ENCODE measurements around the gene TMEM30B. TPM values are rescaled to one million over a fixed set of nuclear protein-coding genes. Genes with fewer than 3 reads are reported as not detected.
A peak's percentile ranks its signal among the peaks of the same experiment; 100 is the strongest.

Gene TMEM30B
- not detected in 2 replicates for total RNA-seq (2013; cell fraction: nucleolus; rRNA removed)
- total RNA-seq (2014; rRNA removed) (not detected in 2 replicates), total RNA-seq (2014; rRNA removed; fragmentation: Illumina TruSeq; extraction: Trizol) (not detected in 2 replicates), total RNA-seq (2021) (0.10 and 0.27 TPM in 2 replicates), polyA plus RNA-seq (2011; rRNA removed) (not detected in 2 replicates), polyA plus RNA-seq (2014; fragmentation: Illumina TruSeq; extraction: Trizol) (not detected in 2 replicates), polyA plus RNA-seq (2014; fragmentation: Nextera tagmentation; extraction: Ambion mirVana) (not detected), polyA plus RNA-seq (2014; rRNA removed) (not detected in 2 replicates), polyA plus RNA-seq (2016; fragmentation: Nextera tagmentation; extraction: Ambion mirVana) (not detected), polyA minus RNA-seq (2011; rRNA and poly(A)+ RNA removed) (not detected in 2 replicates), Bru-seq, nascent RNA (percentile 17 among the genes with signal in this experiment), BruChase-seq, experiment 1, labeled RNA remaining after a 6-hour chase (percentile 19 among the genes with signal in this experiment), BruChase-seq, experiment 2, labeled RNA remaining after a 2-hour chase (percentile 22 among the genes with signal in this experiment)
- polyA plus RNA-seq (2011; ENCODE audit: low read depth): not detected
- polyA plus RNA-seq (2011; cell fraction: cytosol; rRNA removed): not detected in 2 replicates
- polyA plus RNA-seq (2011; cell fraction: nucleus; rRNA removed): not detected in 2 replicates
- polyA plus RNA-seq (2012): not detected in 2 replicates
- polyA minus RNA-seq (2011; cell fraction: cytosol; rRNA and poly(A)+ RNA removed): not detected in 2 replicates
- polyA minus RNA-seq (2011; cell fraction: nucleus; rRNA and poly(A)+ RNA removed): not detected in 2 replicates
- long read RNA-seq, experiment 1: 0 reads
- long read RNA-seq, experiment 2: 0 reads

- DNase-seq (ENCODE audit: low read depth, low spot score): no peak
- Histone ChIP-seq H3K4me3 (peak within 1 kb of the TSS; percentile 50; the same call in 1 of the 2 replicates), H2AFZ (ENCODE audit: control insufficient read depth, low read depth, low read length) (peak within 1 kb of the TSS; percentile 60; the same call in 1 of the 2 replicates), H3K79me2 (ENCODE audit: control insufficient read depth, insufficient read depth, low read length) (no peaks in the 10 kb centered on the region), H3K36me3 (ENCODE audit: control insufficient read depth in 2 of 2, insufficient read depth in 2 of 2, low read length in 1 of 2) (no peaks in the 10 kb centered on the region), H3K27ac (ENCODE audit: control insufficient read depth, insufficient read depth) (no peak within 1 kb of the TSS), H3K4me2 (ENCODE audit: control insufficient read depth, insufficient read depth) (peak within 1 kb of the TSS; percentile 79), H3K9ac (ENCODE audit: control insufficient read depth, insufficient read depth, low read length) (no peak within 1 kb of the TSS), H3K4me1 (ENCODE audit: control insufficient read depth, insufficient read depth, low read length) (no peaks in the 10 kb centered on the region), H3K9me3 (replicated peaks; ENCODE audit: control insufficient read depth, insufficient read depth, low read length) (no peaks in the 10 kb centered on the region; the same call in 2 of the 3 replicates), H3K27me3 (replicated peaks in 1 of 2; ENCODE audit: control insufficient read depth in 2 of 2, insufficient read depth in 2 of 2, low read length in 1 of 2) (peaks cover 2 to 20% of the 10 kb centered on the region in 2 experiments), H4K20me1 (ENCODE audit: control insufficient read depth, insufficient read depth) (no peaks in the 10 kb centered on the region)
- in situ Hi-C loops (cut with MboI): no loop called here
- no TSS peak for BruUV-seq (replicated peaks)
- intact Hi-C loops (cut with micrococcal nuclease; ENCODE audit: unreplicated experiment): loop anchor here (10.0 kb wide), 1 partner anchor 843 kb away; no protein-coding TSS in a partner anchor
- ChIA-PET RAD21 (ENCODE audit: unreplicated experiment) (interaction anchor here (0.6 to 0.7 kb wide), 2 partner anchors 10 to 279 kb away, joined by 3 read pairs; no protein-coding TSS in a partner anchor), POLR2A (interaction anchor here (0.6 to 0.7 kb wide), 4 partner anchors 18 to 840 kb away, joined by 3 to 5 read pairs (median 4); no protein-coding TSS in a partner anchor), SMC1A (ENCODE audit: uncharacterized antibody, unreplicated experiment) (interaction anchor here (0.7 to 2.0 kb wide), 3 partner anchors 12 to 465 kb away, joined by 3 to 5 read pairs (median 4); no protein-coding TSS in a partner anchor), CTCF (interaction anchor here (2.4 to 5.9 kb wide), 4 partner anchors 12 to 657 kb away, joined by 7 to 83 read pairs (median 8); no protein-coding TSS in a partner anchor)
- no peak for FAIRE-seq
- 35% methylated on average over 25 of the region's 43 CpGs for WGBS (ENCODE audit: insufficient coverage, insufficient replicate concordance, low lambda C conversion rate, missing lambda C conversion rate)
- TF ChIP-seq SUZ12 (IDR thresholded peaks at IDR 0.05; ENCODE audit: unreplicated experiment) (peak; percentile 29), ZBTB4 (CRISPR knock-in tag; IDR thresholded peaks at IDR 0.05) (no peak)
- ATAC-seq: no peak
These were observed at the start of gene TMEM30B for GRCh38 chr14:61281186-61281947. Gene TMEM30B (minus strand): TSS chr14:61281338. CDS start chr14:61281147, 191 bp downstream.
